Fibroblast of peridontal ligament (primary cell): ENCODE results near the gene CHIT1.
A peak's percentile ranks its signal among the peaks of the same experiment; 100 is the strongest.

Experiments used
- DNase-seq: peaks from one replicate; pipeline ENCODE4 v3.0.0-alpha.2; 2010; ENCODE audit errors: extremely low read depth

Gene CHIT1

GRCh38 chr1:203229471-203230135, at the start of gene CHIT1:
TSS of gene CHIT1 (minus strand) at chr1:203229673. CDS start at chr1:203229636, 37 bp downstream.
- no peak for DNase-seq

- DNase-seq, result no peak
Measured at GRCh38 chr1:203278885-203279406, 49.5 kb upstream of the CHIT1 start.

- DNase-seq, result peak; percentile 74
Measured at GRCh38 chr1:203278082-203278884, 48.8 kb upstream of the CHIT1 start.

- no peak for DNase-seq
Measured at GRCh38 chr1:203276916-203277545, 47.6 kb upstream of the CHIT1 start.

- DNase-seq, result no peak
Measured at GRCh38 chr1:203276408-203276807, 46.9 kb upstream of the CHIT1 start.

- no peak for DNase-seq
Measured at GRCh38 chr1:203275656-203276272, 46.3 kb upstream of the CHIT1 start.

GRCh38 chr1:203274603-203275381, 45.3 kb upstream of the CHIT1 start:
- no peak for DNase-seq

GRCh38 chr1:203273869-203274602, 44.6 kb upstream of the CHIT1 start:
- DNase-seq, result no peak

GRCh38 chr1:203273206-203273868, 43.9 kb upstream of the CHIT1 start:
- DNase-seq, result peak; percentile 65

GRCh38 chr1:203272633-203273205, 43.2 kb upstream of the CHIT1 start:
- no peak for DNase-seq

GRCh38 chr1:203271962-203272632, 42.6 kb upstream of the CHIT1 start:
- DNase-seq, result no peak

GRCh38 chr1:203271018-203271743, 41.7 kb upstream of the CHIT1 start:
- DNase-seq, result peak; percentile 73

GRCh38 chr1:203270448-203270847, 41.0 kb upstream of the CHIT1 start:
- DNase-seq, result no peak

GRCh38 chr1:203269654-203270020, 40.2 kb upstream of the CHIT1 start:
- DNase-seq, result no peak

- peak; percentile 80 for DNase-seq
Measured at GRCh38 chr1:203268901-203269653, 39.6 kb upstream of the CHIT1 start.

- no peak for DNase-seq
Measured at GRCh38 chr1:203267912-203268311, 38.4 kb upstream of the CHIT1 start.

- peak; percentile 93 for DNase-seq
Measured at GRCh38 chr1:203267347-203267846, 37.9 kb upstream of the CHIT1 start.
